HL-60 (cell line): ENCODE measurements around the gene RAB36.

Source experiments
- CTCF ChIP-seq: IDR thresholded peaks from one replicate; pipeline ENCODE4 v1.5.1; 2011; ENCODE audit warnings: low read length, control low read depth, inconsistent platforms; ENCODE audit not compliant: insufficient read depth
- GABPA ChIP-seq: IDR thresholded peaks from 2 replicates; pipeline ENCODE4 v1.6.1; 2012; ENCODE audit warnings: low read depth
- POLR2AphosphoS5 ChIP-seq: IDR thresholded peaks from 2 replicates; pipeline ENCODE4 v1.6.1; 2012; ENCODE audit warnings: low read depth
- REST ChIP-seq: IDR thresholded peaks from 2 replicates; pipeline ENCODE4 v1.6.1; 2012; ENCODE audit warnings: low read depth; ENCODE audit not compliant: insufficient replicate concordance
- SPI1 ChIP-seq: IDR thresholded peaks from 2 replicates; pipeline ENCODE4 v1.6.1; 2012; ENCODE audit warnings: low read depth, mild to moderate bottlenecking, borderline replicate concordance

GRCh38 chr22:23213022-23213555 lies 67.8 kb downstream of the RAB36 start:
- TF ChIP-seq CTCF, result no peak
- no peak for TF ChIP-seq SPI1
- TF ChIP-seq GABPA, result no peak
- no peak for TF ChIP-seq REST
- no peak for TF ChIP-seq POLR2AphosphoS5
